ENCODE data around the gene CASP10. TPM values are rescaled to one million over a fixed set of nuclear protein-coding genes. Genes with fewer than 3 reads are reported as not detected.

The CASP10 gene
- total RNA-seq, 4 donors from 2014 or later = 17.8 to 26.5 (median 20.8) TPM

DNA sequence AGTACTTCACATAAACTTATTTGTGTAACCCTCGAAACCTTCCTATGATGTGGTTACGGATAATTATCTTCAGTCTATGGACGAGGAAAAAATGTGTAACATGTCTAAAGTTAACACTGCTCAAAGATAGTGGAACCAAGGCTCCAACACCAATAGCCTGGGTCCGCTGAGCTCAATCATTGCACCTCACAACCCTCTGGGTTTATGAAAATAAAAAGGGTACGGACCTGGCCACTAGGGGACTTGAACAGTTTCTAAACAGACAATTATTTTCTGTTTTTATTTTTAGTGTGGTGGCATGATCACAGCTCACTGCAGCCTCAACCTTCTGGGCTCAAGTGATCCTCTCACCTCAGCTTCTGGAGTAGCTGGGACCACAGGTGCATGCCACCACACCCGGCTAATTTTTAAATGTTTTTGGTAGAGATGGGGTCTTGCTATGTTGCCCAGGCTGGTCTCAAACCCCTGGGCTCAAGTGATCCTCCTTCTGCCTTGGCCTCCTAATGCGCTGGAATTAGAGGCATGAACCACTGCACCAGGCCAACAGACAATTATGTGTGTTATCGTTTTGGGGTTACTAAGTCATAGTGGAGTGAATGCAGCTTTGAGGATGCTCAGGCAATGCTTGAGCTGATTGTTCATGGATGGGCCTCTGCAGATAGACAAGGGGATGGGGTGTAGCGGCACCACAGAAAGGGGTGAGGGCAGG is 87.5 kb downstream of the CASP10 start:
- TF ChIP-seq, protein P1, sequence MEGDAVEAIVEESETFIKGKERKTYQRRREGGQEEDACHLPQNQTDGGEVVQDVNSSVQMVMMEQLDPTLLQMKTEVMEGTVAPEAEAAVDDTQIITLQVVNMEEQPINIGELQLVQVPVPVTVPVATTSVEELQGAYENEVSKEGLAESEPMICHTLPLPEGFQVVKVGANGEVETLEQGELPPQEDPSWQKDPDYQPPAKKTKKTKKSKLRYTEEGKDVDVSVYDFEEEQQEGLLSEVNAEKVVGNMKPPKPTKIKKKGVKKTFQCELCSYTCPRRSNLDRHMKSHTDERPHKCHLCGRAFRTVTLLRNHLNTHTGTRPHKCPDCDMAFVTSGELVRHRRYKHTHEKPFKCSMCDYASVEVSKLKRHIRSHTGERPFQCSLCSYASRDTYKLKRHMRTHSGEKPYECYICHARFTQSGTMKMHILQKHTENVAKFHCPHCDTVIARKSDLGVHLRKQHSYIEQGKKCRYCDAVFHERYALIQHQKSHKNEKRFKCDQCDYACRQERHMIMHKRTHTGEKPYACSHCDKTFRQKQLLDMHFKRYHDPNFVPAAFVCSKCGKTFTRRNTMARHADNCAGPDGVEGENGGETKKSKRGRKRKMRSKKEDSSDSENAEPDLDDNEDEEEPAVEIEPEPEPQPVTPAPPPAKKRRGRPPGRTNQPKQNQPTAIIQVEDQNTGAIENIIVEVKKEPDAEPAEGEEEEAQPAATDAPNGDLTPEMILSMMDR (IDR thresholded peaks at IDR 0.05; ENCODE audit: low read depth) = no peak

- TF ChIP-seq, protein P1 (IDR thresholded peaks at IDR 0.05; ENCODE audit: low read depth) = no peak
Observed at GRCh38 chr2:201271917-201272316, 89.0 kb downstream of the CASP10 start.

- TF ChIP-seq, protein P1 (IDR thresholded peaks at IDR 0.05; ENCODE audit: low read depth) = no peak
Observed at GRCh38 chr2:201273330-201273983, 90.5 kb downstream of the CASP10 start.

- TF ChIP-seq, protein P1 (IDR thresholded peaks at IDR 0.05; ENCODE audit: low read depth) = no peak
Observed at GRCh38 chr2:201275069-201275468, 92.1 kb downstream of the CASP10 start.

DNA sequence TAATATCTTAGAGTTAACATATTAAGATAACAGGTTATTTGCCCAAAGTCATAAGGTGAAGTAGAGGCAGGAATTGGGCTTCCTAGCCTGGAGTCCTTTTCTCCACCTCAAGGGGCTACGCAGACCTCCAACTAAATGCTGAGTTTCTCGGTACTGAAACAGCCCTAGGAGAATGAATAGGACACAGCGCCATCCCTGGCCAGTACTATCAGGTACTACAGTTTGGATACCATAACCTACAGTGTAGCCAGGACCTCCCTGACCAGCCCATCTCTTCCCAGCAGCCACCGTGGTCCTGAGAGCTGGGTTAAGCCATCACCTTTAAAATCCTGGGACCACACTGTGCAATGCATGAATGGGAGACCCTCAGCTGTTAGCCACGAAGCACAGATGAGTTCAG is 93.0 kb downstream of the CASP10 start:
- TF ChIP-seq, protein P1 (IDR thresholded peaks at IDR 0.05; ENCODE audit: low read depth) = no peak

GRCh38 chr2:201276511-201276910 is 93.6 kb downstream of the CASP10 start:
- TF ChIP-seq, protein P1 (IDR thresholded peaks at IDR 0.05; ENCODE audit: low read depth) = no peak

Small RNAs within 50 kb of the gene (small RNA-seq; reads per million reads assigned to genes)
- gene AC007283.2 (not detected), gene MTND4LP13 (not detected), gene RNU7-45P (not detected)

Other genes starting within 250 kb of the CASP10 start
- 10 to 100 TPM; 22.0 to 35.1 (median 24.7) TPM for gene ORC2, start 219.5 kb upstream of the CASP10 start, total RNA-seq
- 10 to 100 TPM; 30.5 to 47.1 (median 35.9) TPM for gene HYCC2, start 111.5 kb upstream of the CASP10 start, total RNA-seq
- gene NDUFB3, start 111.1 kb upstream of the CASP10 start, total RNA-seq = 10 to 100 TPM; 37.9 to 84.0 (median 41.4) TPM
- gene CFLAR, start 67.0 kb upstream of the CASP10 start, total RNA-seq = 100 to 1,000 TPM; 239 to 412 (median 326) TPM
- gene CASP8, start 77.4 kb downstream of the CASP10 start, total RNA-seq = 10 to 100 TPM; 17.3 to 34.8 (median 22.7) TPM
- 1 to 10 TPM in 3 of 4 donors, under 1 TPM in 1; 0.68 to 4.7 (median 1.9) TPM for gene FLACC1, start 174.2 kb downstream of the CASP10 start, total RNA-seq

All from subcutaneous adipose tissue (tissue), 4 donors.